Esophagus muscularis mucosa (tissue), 4 donors: ENCODE data around the gene CREB3.
A peak's percentile ranks its signal among the peaks of the same experiment; 100 is the strongest.

Experiments used
- CTCF ChIP-seq, 3 experiments: fragments of 200-600 bp in 2 of 3; fragments of 450-650 bp in 1 of 3; sonication (generic) in 2 of 3; IDR thresholded peaks; one replicate each; pipeline ENCODE4 v1.5.1; 2017 to 2019; ENCODE audit warnings: antibody characterized with exemption in 3 of 3, mild to moderate bottlenecking in 2 of 3, moderate library complexity in 1 of 3
- EP300 ChIP-seq: sonication (generic); formaldehyde crosslinking; IDR thresholded peaks from one replicate; pipeline ENCODE4 v1.6.1; 2017; ENCODE audit warnings: antibody characterized with exemption
- POLR2A ChIP-seq: fragments of 450-650 bp; IDR thresholded peaks from one replicate; pipeline ENCODE4 v1.6.1; 2017; ENCODE audit warnings: antibody characterized with exemption, moderate library complexity, mild to moderate bottlenecking, low read depth
- POLR2AphosphoS5 ChIP-seq, 2 donors: sonication (generic); formaldehyde crosslinking; IDR thresholded peaks; one replicate each; pipeline ENCODE4 v1.6.1; 2017; ENCODE audit warnings: antibody characterized with exemption in 2 of 2

GRCh38 chr9:35760651-35761050, 28.2 kb downstream of the CREB3 start:
- TF ChIP-seq CTCF (IDR thresholded peaks at IDR 0.05) (no peak), POLR2A (no peak), POLR2AphosphoS5 (IDR thresholded peaks at IDR 0.05) (peak in 1 of 2 donors; percentile 5), EP300 (no peak)
